Pancreas (tissue), 10 donors: Measurements from ENCODE around the gene KCND2. TPM values are rescaled to one million over a fixed set of nuclear protein-coding genes. Genes with fewer than 3 reads are reported as not detected.
A peak's percentile ranks its signal among the peaks of the same experiment; 100 is the strongest.

ENCODE experiments used
- ATAC-seq, 4 donors: fragments of 200-7000 bp; cut with Tn5 transposase; one replicate each; pipeline versions ENCODE4 v1.8.0 to v1.9.1; 2020; ENCODE audit warnings: mild to moderate bottlenecking in 4 of 4, moderate library complexity in 4 of 4
- DNase-seq, 6 donors: peaks; one replicate each; pipeline ENCODE4 v3.0.0-alpha.2; 2020
- FAIRE-seq: peaks from 2 replicates; lab custom pipeline; 2012; peaks lifted over from hg19 to GRCh38; lab: Jason Lieb, UNC
- H3K27ac ChIP-seq, 4 donors: fragments of 200-600 bp; sonication (generic); 1 replicate in 3 of 4; 2 replicates in 1 of 4; pipeline versions ENCODE4 v1.5.0 to v1.8.0; 2020
- H3K27me3 ChIP-seq, 4 donors: fragments of 200-600 bp; one replicate each; pipeline ENCODE4 v1.8.0; 2021
- H3K36me3 ChIP-seq, 3 donors: fragments of 200-600 bp; sonication (generic) in 1 of 3; one replicate each; pipeline versions ENCODE4 v1.5.0 to v1.8.0; 2020 to 2021
- H3K4me1 ChIP-seq, 3 donors: fragments of 200-600 bp; one replicate each; pipeline ENCODE4 v1.8.0; 2021
- H3K4me3 ChIP-seq, 4 donors: fragments of 200-600 bp; sonication (generic) in 2 of 4; one replicate each; pipeline versions ENCODE4 v1.5.0 to v1.8.0; 2020 to 2021
- H3K9me3 ChIP-seq, 4 donors: fragments of 200-600 bp; one replicate each; pipeline ENCODE4 v1.8.0; 2021
- WGBS, 2 donors: extraction: QIAGEN DNeasy Blood & Tissue Kit; methylation state at CpG; one replicate each; pipeline ENCODE4 v1.1.7; 2013; 5-methylcytosine and 5-hydroxymethylcytosine counted together
- intact Hi-C, 3 donors: fragments of 100-400 bp; cut with DNase I; formaldehyde crosslinking; loops; one replicate each; pipeline versions ENCODE4 v1.11.1 to v1.14.2; 2022
- polyA plus RNA-seq, 2 donors: library from polyadenylated mRNA; stranded (reverse); fragments of 200-250 nt; gene quantifications; one replicate each; pipeline ENCODE4 v1.2.3, GENCODE V29; 2013
- total RNA-seq, 6 donors: library from RNA; stranded (reverse); fragmentation: NEBNext Ultra II Directional in 4 of 6; extraction: Animal tissue kit (Norgen Biotek cat#: 25700) in 4 of 6; gene quantifications; one replicate each; pipeline versions ENCODE4 v1.2.1 to v1.2.4, GENCODE V29; 2021 to 2023
- TF ChIP-seq, protein P1 (sequence below), 4 donors: fragments of 200-600 bp; sonication (generic) in 3 of 4; IDR thresholded peaks; one replicate each; pipeline versions ENCODE4 v1.5.0 to v1.8.0; 2021; ENCODE audit warnings: antibody characterized with exemption in 4 of 4
- donor health status: healthy with polysubstance abuse.
- donor health status: DM: no; HTN: no; CAD: no; lungs with moderate emphysema.
- donor health status: DM: no; HTN: no; CAD: no.
- donor health status: control.
- donor health status: control.
- donor health status: Bipolar disorder and iron deficiency.
- donor health status: DM: yes; HTN: yes; CAD: no.
- donor health status: DM: no; HTN: no; CAD: no.
- donor health status: DM: no; HTN: no; CAD: no.
- donor health status: DM: yes; HTN: yes; CAD: no.

The KCND2 gene
- total and polyA plus RNA-seq, 8 donors = 0.11 to 1.2 (median 0.27) TPM

DNA sequence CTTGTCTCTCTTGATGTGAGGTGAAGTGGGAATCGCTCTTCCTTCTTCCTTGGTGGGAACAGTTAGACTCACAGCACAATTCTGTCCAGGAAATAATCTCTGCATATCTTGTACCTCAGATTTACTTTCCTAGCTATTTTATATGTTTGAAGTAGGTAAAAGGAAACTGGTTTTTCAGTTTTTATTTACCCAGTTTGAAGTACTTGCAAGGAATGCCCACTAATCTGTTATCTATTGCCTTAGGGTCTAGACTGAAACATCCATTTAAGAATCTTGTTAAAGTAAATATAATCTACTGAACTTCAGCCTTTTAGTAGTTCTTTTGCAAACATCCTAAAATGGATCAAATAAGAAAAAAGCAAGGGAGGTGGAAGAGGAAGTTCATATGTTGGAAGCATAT, 229.8 kb downstream of the KCND2 start:
- ATAC-seq (no peak), DNase-seq (no peak), FAIRE-seq (no peak)
- 76 to 85% methylated on average over 1 of the region's 1 CpG for WGBS, 2 donors
- intact Hi-C loops = no loop called here
- TF ChIP-seq, protein P1, sequence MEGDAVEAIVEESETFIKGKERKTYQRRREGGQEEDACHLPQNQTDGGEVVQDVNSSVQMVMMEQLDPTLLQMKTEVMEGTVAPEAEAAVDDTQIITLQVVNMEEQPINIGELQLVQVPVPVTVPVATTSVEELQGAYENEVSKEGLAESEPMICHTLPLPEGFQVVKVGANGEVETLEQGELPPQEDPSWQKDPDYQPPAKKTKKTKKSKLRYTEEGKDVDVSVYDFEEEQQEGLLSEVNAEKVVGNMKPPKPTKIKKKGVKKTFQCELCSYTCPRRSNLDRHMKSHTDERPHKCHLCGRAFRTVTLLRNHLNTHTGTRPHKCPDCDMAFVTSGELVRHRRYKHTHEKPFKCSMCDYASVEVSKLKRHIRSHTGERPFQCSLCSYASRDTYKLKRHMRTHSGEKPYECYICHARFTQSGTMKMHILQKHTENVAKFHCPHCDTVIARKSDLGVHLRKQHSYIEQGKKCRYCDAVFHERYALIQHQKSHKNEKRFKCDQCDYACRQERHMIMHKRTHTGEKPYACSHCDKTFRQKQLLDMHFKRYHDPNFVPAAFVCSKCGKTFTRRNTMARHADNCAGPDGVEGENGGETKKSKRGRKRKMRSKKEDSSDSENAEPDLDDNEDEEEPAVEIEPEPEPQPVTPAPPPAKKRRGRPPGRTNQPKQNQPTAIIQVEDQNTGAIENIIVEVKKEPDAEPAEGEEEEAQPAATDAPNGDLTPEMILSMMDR (IDR thresholded peaks at IDR 0.05) = no peak
- no peak overlapping the region for H3K4me3 ChIP-seq
- H3K4me1 ChIP-seq = no peaks in the 10 kb centered on the region
- H3K27ac ChIP-seq = no peak overlapping the region
- no peaks in the 10 kb centered on the region for H3K36me3 ChIP-seq
- H3K9me3 ChIP-seq = no peaks in the 10 kb centered on the region
- H3K27me3 ChIP-seq = no peaks in the 10 kb centered on the region

DNA sequence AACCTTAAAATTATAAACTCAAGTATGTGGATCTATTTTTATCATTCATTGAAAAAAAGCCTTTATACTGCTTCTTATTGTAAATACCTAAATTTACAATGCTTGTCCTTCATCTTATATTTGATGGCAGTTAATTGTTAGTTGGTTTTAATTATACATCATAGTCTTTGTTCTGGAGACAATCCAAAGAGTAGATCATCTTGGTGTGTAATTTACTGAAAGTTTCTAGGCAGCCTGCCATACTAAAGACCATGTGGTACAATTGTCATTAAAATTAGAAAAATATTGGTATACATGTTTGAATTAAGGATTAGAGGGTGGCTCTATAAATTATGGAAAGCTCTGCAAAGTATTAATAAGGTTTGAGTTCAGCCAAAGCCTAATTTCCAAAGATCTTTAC, 231.4 kb downstream of the KCND2 start:
- Histone ChIP-seq H3K36me3 (no peaks in the 10 kb centered on the region), H3K4me1 (no peaks in the 10 kb centered on the region), H3K9me3 (no peaks in the 10 kb centered on the region), H3K4me3 (no peak overlapping the region), H3K27me3 (no peaks in the 10 kb centered on the region), H3K27ac (no peak overlapping the region)
- ATAC-seq (no peak), FAIRE-seq (no peak), DNase-seq (no peak)
- TF ChIP-seq, protein P1 (IDR thresholded peaks at IDR 0.05) = no peak
- intact Hi-C loops = no loop called here

DNA sequence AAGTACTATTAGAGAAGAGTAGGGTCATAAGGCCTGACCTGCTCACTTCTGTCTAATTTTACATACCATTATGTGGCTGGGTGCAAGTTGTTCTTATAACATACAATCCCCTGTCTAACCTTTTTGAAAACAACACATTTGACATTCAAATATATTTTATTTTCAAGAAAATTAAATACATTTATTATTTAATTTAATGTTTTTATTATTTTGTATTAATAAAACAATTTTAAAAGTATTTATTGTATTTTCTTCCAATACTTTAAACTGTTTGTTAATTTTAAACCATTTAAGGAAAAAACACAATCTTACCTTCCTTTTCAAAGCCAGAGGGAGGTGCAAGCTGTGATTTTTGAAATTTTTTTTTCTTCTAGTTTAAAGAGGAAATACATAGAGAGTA, 232.8 kb downstream of the KCND2 start:
- ATAC-seq = no peak
- no peaks in the 10 kb centered on the region for H3K27me3 ChIP-seq
- H3K4me3 ChIP-seq = no peak overlapping the region
- H3K4me1 ChIP-seq = no peaks in the 10 kb centered on the region
- no peak overlapping the region for H3K27ac ChIP-seq
- TF ChIP-seq, protein P1 (IDR thresholded peaks at IDR 0.05) = no peak
- DNase-seq = no peak
- intact Hi-C loops = no loop called here
- FAIRE-seq = peak; percentile 32
- H3K9me3 ChIP-seq = no peaks in the 10 kb centered on the region
- H3K36me3 ChIP-seq = no peaks in the 10 kb centered on the region

DNA sequence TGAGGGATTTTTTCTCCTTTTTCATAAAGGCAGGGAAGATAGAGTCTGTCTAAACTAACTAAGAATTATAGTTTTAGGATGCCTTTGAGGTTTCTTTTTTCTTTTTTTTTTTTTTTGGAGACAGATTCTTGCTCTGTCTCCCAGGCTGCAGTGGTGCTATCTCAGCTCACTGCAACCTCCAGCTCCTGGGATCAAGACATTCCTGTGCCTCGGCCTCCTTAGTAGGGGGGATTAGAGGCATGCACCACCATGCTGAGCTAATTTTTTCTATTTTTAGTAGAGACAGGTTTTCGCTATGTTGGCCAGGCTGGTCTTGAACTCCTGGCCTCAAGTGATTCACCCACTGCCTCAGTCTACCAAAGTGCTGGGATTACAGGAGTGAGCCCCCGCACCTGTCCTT, 239.7 kb downstream of the KCND2 start:
- no peaks in the 10 kb centered on the region for H3K36me3 ChIP-seq
- H3K4me1 ChIP-seq = no peaks in the 10 kb centered on the region
- H3K27me3 ChIP-seq = no peaks in the 10 kb centered on the region
- no peaks in the 10 kb centered on the region for H3K9me3 ChIP-seq
- FAIRE-seq = no peak
- no peak for ATAC-seq
- no peak for DNase-seq
- no peak overlapping the region for H3K4me3 ChIP-seq
- H3K27ac ChIP-seq = no peak overlapping the region
- 53 to 70% methylated on average over 3 of the region's 3 CpGs for WGBS, 2 donors
- intact Hi-C loops = no loop called here
- TF ChIP-seq, protein P1 (IDR thresholded peaks at IDR 0.05) = no peak

DNA sequence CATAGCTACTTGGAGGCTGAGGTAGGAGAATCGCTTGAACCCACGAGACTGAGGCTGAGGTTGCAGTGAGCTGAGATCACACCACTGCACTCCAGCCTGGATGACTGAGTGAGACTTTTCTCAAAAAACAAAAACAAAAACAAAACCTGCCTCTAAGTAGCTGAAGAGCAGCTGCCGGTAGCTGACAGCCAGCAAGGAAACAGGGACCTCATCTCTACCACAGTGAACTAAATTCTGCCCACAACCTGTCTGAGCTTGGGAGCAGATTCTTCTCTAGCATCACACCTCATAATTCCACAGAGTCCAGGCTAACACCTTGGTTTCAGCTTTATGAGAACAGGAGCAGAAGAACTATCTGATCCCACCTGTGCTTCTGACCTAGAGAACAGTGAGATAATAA, 246.2 kb downstream of the KCND2 start:
- intact Hi-C loops = no loop called here
- no peak overlapping the region for H3K4me3 ChIP-seq
- WGBS, 2 donors = 75 to 88% methylated on average over 3 of the region's 3 CpGs

More for the DNA sequence above, 246.2 kb downstream of the KCND2 start:
- no peaks in the 10 kb centered on the region for H3K36me3 ChIP-seq
- H3K27me3 ChIP-seq = no peaks in the 10 kb centered on the region
- no peak overlapping the region for H3K27ac ChIP-seq
- TF ChIP-seq, protein P1 (IDR thresholded peaks at IDR 0.05) = no peak
- no peaks in the 10 kb centered on the region for H3K9me3 ChIP-seq
- no peak for DNase-seq
- FAIRE-seq = no peak
- ATAC-seq = no peak
- H3K4me1 ChIP-seq = no peaks in the 10 kb centered on the region
